GM10266 (cell line): ENCODE results near the gene FXYD3.
A peak's percentile ranks its signal among the peaks of the same experiment; 100 is the strongest.

Experiments used
- DNase-seq: peaks from one replicate; pipeline ENCODE4 v3.0.0; 2012; ENCODE audit errors: extremely low spot score
- TF ChIP-seq, protein P1 (sequence below): IDR thresholded peaks from 2 replicates; pipeline ENCODE4 v1.5.1; 2012; ENCODE audit warnings: mild to moderate bottlenecking, low read depth; ENCODE audit not compliant: control insufficient read depth, insufficient read depth; ENCODE audit errors: missing control alignments

The FXYD3 gene

DNA sequence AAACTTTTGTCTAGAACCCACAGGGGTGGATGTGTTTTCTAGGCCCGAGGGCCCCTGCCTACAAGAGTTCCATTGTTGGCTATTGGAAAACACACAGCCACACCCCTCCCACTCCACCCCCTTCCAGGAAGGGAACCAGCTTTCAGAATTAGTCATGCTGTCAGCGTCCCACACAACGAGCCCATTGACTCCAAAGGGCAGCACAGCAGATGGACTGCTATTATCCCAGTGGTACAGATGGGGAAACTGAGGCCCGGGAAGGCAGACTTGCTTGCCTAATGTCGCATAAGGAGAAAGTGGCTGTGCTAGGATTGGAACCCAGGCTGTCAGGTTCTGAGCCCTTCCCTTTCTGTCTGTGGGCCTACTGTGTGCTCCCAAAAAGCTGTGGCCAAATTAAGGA lies 8.1 kb upstream of the FXYD3 start:
- DNase-seq = no peak
- TF ChIP-seq, protein P1, sequence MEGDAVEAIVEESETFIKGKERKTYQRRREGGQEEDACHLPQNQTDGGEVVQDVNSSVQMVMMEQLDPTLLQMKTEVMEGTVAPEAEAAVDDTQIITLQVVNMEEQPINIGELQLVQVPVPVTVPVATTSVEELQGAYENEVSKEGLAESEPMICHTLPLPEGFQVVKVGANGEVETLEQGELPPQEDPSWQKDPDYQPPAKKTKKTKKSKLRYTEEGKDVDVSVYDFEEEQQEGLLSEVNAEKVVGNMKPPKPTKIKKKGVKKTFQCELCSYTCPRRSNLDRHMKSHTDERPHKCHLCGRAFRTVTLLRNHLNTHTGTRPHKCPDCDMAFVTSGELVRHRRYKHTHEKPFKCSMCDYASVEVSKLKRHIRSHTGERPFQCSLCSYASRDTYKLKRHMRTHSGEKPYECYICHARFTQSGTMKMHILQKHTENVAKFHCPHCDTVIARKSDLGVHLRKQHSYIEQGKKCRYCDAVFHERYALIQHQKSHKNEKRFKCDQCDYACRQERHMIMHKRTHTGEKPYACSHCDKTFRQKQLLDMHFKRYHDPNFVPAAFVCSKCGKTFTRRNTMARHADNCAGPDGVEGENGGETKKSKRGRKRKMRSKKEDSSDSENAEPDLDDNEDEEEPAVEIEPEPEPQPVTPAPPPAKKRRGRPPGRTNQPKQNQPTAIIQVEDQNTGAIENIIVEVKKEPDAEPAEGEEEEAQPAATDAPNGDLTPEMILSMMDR = no peak

DNA sequence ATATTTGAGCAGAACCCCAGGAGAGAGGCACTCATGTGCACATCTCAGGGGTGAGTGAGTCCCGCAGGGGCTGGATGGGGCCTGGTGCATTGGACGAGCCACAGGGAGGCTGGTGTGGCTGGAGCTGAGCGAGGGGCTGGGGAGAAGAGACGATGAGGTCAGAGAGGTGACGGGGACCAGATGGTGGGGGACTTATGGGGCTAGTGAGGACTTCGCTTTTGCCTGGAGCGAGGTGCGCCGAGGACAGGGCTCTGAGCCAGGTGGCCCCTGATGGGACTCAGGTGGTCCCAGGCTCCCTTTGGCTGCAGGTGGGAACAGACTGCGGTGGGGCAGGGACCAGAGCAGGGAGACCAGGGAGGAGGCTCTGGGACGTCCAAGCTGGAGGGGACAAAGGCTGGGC lies 6.9 kb upstream of the FXYD3 start:
- DNase-seq = no peak
- TF ChIP-seq, protein P1 = no peak

DNA sequence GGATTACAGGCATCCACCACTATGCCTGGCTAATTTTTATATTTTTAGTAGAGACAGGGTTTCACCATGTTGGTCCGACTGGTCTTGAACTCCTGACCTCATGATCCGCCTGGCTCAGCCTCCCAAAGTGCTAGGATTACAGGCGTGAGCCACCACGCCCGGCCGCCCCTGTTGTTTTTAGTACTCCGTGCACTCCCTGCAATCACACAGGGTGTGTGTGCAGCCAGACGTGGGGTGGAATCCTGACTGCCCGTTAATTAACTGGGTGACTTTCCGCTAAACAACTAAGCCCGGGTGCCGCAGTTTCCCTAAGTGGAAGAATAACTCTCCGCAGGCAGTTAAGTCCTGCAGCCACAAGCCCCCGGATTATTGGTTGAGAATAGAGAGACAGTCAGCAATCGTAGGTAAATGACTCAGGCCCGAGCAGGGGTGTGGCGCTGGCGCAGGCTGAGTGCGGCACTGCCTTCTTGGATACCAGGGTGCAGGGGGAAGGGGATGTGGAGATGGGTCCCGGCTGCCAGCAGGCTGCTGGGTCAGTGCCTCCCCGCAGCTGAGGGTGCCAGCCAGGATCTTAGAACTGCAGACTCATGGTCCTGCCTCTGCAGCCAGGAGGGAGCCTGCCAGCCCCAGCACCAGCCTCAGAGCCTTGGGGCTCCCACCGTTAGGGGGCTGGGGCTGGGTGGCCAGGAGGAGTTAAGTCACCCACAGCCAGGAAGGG lies 6.1 kb upstream of the FXYD3 start:
- DNase-seq = no peak
- TF ChIP-seq, protein P1 = no peak

DNA sequence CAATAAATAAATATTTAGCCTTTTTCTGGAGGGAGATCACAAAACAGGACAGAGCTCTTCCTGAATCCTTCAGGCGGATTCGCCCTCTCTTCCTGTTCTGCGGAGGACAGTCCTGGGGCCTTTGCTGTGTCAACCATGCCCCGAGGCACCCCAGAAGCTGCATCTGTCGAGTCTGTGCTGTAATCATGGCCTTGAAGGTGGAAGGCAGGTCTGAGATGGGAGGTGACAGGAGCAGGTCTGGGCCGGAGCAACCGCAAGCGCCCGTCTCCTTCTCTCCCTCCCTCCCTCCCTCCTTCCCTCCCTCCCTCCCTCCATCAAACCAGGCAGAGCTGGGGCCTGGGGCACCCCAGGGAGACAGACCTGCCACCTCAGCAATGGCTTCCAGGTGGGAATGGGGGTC lies 4.6 kb upstream of the FXYD3 start:
- DNase-seq = no peak
- TF ChIP-seq, protein P1 = no peak

DNA sequence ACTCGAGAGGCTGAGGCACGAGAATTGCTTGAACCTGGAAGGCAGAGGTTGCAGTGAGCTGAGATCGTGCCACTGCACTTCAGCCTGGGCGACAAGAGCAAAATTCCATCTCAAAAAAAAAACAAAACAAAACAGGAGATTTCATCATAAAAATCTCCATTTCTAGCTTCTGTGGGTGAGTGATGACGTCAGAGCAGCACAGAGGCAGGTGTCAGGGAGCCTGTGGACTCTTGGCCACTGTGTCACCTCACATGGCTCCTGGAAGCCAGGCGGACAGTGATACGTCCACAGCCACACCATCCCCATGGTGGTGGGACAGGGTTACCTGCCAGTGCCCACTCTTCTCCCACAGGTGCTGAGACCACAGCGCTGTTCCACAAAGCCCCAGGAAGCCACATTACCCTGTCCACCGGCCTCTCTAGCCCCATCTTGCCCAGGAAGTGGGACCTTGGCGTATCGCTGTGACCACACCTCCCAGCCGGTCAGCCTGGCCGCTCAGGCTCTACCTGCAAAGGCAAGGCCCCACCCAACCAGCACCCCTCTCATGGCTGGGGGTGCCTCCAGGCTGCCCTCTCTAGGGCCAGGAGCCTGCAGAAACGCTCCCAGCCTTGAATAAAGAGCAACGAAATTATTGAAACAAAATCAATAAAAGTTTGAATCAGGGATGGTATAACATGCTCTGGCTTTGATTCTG lies 2.5 kb upstream of the FXYD3 start:
- DNase-seq = no peak
- TF ChIP-seq, protein P1 = no peak

DNA sequence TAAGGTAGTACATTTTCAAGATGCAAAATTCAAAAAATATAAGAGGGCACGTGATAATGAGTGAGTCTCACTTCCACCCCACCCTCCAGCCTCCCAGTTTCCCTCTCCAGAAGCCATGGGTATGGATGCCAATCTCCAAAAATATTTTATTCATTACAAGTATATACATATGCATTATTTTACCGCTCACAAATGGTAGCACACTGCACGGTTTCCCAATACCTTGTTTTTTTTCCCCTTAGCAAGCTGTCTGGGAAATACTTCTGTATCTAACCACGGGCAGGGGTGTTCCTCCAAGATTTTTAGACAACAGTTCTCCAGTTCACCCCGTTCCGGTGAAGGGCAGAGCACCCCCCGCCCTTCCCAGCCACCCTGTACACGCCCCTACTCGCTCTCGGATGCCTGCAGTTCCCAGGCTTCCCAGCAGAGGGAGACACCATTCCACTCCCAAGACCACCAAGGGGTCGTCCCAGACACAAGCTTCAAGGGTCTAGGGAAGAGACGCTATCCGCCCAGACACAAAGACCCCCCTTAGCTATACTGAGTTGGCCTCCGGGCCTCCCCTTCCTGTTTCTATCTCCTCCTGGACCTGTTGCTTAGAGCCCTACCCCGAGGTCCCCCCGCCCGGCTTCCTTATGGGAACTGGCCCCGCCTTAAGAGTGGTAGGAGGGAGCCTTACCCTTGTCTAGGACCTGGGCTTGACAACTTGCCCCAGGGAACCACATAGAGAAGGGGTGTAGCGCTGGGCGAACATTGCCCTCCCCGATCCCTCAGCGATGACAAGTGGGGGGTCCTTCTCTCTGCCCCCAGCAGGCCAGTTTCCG lies 1.1 kb upstream of the FXYD3 start:
- TF ChIP-seq, protein P1 = peak; percentile 93
- DNase-seq = peak; percentile 86
